ENCODE measurements around the gene AFMID.

DNA sequence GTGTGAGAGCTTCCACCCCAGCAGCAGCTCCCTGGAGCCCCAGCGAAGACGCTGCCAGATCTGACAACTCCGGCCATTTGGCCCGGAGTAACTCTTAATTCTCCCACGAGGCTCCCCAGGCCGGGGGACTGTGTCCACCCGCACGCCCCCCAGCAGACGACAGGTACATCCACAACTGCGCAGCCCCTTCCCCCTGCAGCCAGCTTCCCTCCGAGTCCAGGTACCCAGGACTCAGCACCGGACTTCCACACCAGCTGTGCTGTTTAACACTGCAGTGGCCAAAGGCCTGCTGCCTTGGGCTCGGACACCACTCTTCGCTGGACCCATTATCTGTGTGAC, 11.6 kb upstream of the AFMID start:
- no peak for TF ChIP-seq POLR2A (IDR thresholded peaks at IDR 0.05)
- TF ChIP-seq CTCF (IDR thresholded peaks at IDR 0.05), result no peak

Data from ovary (tissue), 3 donors.